H1 (cell line): ENCODE data around the gene RFNG. TPM values are rescaled to one million over a fixed set of nuclear protein-coding genes. Genes with fewer than 3 reads are reported as not detected.

Source experiments
- MAFK ChIP-seq: IDR thresholded peaks from 2 replicates; pipeline ENCODE4 v1.6.1; 2012; ENCODE audit warnings: low read depth, mild to moderate bottlenecking, improper control_type of control experiment, low read length
- SIRT6 ChIP-seq: IDR thresholded peaks from one replicate; pipeline ENCODE4 v1.7.1; 2012; ENCODE audit warnings: low read length, inconsistent platforms
- TBP ChIP-seq: IDR thresholded peaks from 2 replicates; pipeline ENCODE4 v1.6.1; 2011; ENCODE audit warnings: low read depth, low read length, improper control_type of control experiment
- polyA plus RNA-seq, 7 experiments: library from polyadenylated mRNA; depleted of rRNA in 3 of 7; stranded (reverse) in 5 of 7; unstranded in 2 of 7; fragments of >200 nt in 5 of 7; fragments of 200-250 nt in 2 of 7; gene quantifications; 1 replicate in 5 of 7; 2 replicates in 1 of 7; 4 replicates in 1 of 7; pipeline versions ENCODE4 v1.2.1 to v1.2.3, GENCODE V29; 2011 to 2013; ENCODE audit warnings: missing spikeins in 2 of 7, mixed read lengths in 2 of 7
- total RNA-seq: library from RNA; stranded (reverse); fragmentation: NEBNext Ultra II Directional; extraction: Animal tissue kit (Norgen Biotek cat#: 25700); gene quantifications from 2 replicates; pipeline ENCODE4 v1.2.1, GENCODE V29; 2021
- TF ChIP-seq, protein P1 (sequence below): fragments of 300-600 bp; sonication (generic); IDR thresholded peaks from 2 replicates; pipeline ENCODE4 v1.7.1; 2012; ENCODE audit warnings: low read length, moderate library complexity, mild to moderate bottlenecking, inconsistent platforms; ENCODE audit not compliant: insufficient replicate concordance

RFNG gene
- total and polyA plus RNA-seq, 2 of the 8 experiments (the other 6 are each of a cell fraction or from before 2014, with no cell fraction given) = 26.7 to 28.4 TPM

DNA sequence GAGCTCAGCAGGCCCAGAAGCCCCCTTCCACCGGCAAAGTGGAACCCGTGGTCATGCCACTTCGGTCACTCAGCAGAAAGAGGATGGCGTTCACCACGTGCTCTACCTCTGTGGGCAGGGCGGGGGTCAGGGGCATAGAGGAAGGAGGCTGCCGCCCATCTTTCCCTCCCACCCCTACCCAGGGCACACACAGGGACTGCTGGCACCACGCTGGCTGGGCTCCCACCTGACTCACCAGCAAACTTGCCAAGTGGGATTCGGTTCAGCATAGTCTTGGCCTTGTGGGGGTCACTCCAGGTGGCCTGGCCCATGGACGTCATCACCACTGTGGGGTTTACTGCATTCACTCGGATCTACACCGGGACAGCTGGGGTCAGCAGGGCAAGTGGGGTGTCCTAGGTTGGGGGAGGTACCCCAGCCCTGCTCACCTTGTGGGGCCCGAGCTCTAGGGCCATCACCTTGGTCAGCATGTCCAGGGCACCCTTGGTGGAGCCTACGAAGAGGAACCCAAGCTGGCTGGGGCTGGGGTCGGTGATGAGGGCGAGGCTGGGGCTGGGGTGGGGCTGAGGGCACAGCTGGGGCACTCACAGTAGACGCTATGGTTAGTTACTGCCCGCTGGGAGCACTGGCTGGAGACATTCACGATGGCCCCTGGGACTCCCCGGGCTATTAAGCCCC, 15.5 kb downstream of the RFNG start (continued):
- TF ChIP-seq, protein P1, sequence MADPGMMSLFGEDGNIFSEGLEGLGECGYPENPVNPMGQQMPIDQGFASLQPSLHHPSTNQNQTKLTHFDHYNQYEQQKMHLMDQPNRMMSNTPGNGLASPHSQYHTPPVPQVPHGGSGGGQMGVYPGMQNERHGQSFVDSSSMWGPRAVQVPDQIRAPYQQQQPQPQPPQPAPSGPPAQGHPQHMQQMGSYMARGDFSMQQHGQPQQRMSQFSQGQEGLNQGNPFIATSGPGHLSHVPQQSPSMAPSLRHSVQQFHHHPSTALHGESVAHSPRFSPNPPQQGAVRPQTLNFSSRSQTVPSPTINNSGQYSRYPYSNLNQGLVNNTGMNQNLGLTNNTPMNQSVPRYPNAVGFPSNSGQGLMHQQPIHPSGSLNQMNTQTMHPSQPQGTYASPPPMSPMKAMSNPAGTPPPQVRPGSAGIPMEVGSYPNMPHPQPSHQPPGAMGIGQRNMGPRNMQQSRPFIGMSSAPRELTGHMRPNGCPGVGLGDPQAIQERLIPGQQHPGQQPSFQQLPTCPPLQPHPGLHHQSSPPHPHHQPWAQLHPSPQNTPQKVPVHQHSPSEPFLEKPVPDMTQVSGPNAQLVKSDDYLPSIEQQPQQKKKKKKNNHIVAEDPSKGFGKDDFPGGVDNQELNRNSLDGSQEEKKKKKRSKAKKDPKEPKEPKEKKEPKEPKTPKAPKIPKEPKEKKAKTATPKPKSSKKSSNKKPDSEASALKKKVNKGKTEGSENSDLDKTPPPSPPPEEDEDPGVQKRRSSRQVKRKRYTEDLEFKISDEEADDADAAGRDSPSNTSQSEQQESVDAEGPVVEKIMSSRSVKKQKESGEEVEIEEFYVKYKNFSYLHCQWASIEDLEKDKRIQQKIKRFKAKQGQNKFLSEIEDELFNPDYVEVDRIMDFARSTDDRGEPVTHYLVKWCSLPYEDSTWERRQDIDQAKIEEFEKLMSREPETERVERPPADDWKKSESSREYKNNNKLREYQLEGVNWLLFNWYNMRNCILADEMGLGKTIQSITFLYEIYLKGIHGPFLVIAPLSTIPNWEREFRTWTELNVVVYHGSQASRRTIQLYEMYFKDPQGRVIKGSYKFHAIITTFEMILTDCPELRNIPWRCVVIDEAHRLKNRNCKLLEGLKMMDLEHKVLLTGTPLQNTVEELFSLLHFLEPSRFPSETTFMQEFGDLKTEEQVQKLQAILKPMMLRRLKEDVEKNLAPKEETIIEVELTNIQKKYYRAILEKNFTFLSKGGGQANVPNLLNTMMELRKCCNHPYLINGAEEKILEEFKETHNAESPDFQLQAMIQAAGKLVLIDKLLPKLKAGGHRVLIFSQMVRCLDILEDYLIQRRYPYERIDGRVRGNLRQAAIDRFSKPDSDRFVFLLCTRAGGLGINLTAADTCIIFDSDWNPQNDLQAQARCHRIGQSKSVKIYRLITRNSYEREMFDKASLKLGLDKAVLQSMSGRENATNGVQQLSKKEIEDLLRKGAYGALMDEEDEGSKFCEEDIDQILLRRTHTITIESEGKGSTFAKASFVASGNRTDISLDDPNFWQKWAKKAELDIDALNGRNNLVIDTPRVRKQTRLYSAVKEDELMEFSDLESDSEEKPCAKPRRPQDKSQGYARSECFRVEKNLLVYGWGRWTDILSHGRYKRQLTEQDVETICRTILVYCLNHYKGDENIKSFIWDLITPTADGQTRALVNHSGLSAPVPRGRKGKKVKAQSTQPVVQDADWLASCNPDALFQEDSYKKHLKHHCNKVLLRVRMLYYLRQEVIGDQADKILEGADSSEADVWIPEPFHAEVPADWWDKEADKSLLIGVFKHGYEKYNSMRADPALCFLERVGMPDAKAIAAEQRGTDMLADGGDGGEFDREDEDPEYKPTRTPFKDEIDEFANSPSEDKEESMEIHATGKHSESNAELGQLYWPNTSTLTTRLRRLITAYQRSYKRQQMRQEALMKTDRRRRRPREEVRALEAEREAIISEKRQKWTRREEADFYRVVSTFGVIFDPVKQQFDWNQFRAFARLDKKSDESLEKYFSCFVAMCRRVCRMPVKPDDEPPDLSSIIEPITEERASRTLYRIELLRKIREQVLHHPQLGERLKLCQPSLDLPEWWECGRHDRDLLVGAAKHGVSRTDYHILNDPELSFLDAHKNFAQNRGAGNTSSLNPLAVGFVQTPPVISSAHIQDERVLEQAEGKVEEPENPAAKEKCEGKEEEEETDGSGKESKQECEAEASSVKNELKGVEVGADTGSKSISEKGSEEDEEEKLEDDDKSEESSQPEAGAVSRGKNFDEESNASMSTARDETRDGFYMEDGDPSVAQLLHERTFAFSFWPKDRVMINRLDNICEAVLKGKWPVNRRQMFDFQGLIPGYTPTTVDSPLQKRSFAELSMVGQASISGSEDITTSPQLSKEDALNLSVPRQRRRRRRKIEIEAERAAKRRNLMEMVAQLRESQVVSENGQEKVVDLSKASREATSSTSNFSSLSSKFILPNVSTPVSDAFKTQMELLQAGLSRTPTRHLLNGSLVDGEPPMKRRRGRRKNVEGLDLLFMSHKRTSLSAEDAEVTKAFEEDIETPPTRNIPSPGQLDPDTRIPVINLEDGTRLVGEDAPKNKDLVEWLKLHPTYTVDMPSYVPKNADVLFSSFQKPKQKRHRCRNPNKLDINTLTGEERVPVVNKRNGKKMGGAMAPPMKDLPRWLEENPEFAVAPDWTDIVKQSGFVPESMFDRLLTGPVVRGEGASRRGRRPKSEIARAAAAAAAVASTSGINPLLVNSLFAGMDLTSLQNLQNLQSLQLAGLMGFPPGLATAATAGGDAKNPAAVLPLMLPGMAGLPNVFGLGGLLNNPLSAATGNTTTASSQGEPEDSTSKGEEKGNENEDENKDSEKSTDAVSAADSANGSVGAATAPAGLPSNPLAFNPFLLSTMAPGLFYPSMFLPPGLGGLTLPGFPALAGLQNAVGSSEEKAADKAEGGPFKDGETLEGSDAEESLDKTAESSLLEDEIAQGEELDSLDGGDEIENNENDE = no peak
- TF ChIP-seq SIRT6 (no peak), MAFK (no peak), TBP (no peak)
